Activated B cell treated with CpG ODN at 0.5 μM for 24 hours (primary cell): ENCODE data around the gene ARHGAP26. TPM values are rescaled to one million over a fixed set of nuclear protein-coding genes. Genes with fewer than 3 reads are reported as not detected.

Source experiments
- ATAC-seq: fragments of 200-7000 bp; cut with Tn5 transposase; one replicate; pipeline ENCODE4 v1.10.0; 2021; ENCODE audit warnings: low read depth, mild to moderate bottlenecking, moderate library complexity
- CTCF ChIA-PET: fragments of 350-600 bp; sonication (Branson Sonifier 250); formaldehyde crosslinking; loops from one replicate; lab custom pipeline; 2021; ENCODE audit warnings: antibody characterized with exemption; lab: Charles Lee
- POLR2A ChIA-PET: fragments of 350-600 bp; sonication (Branson Sonifier 250); formaldehyde crosslinking; loops from one replicate; lab custom pipeline; 2021; ENCODE audit warnings: antibody characterized with exemption; lab: Charles Lee
- DNase-seq: peaks from one replicate; pipeline ENCODE4 v3.0.0; 2022
- H3K27ac Mint-ChIP-seq: one replicate; pipeline ENCODE4 v1.8.0; 2020; ENCODE audit warnings: mixed read lengths
- H3K27me3 Mint-ChIP-seq: one replicate; pipeline ENCODE4 v1.8.0; 2021; ENCODE audit warnings: mixed read lengths
- H3K36me3 Mint-ChIP-seq: one replicate; pipeline ENCODE4 v1.8.0; 2021; ENCODE audit warnings: low read depth, mixed read lengths
- H3K4me1 Mint-ChIP-seq: one replicate; pipeline ENCODE4 v1.8.0; 2021; ENCODE audit warnings: mixed read lengths
- H3K4me3 Mint-ChIP-seq: one replicate; pipeline ENCODE4 v1.8.0; 2020; ENCODE audit warnings: mild to moderate bottlenecking, mixed read lengths
- H3K9me3 Mint-ChIP-seq: one replicate; pipeline ENCODE4 v1.8.0; 2020; ENCODE audit warnings: mixed read lengths
- CTCF ChIP-seq: fragments of 200-600 bp; IDR thresholded peaks from one replicate; pipeline ENCODE4 v1.8.0; 2022; ENCODE audit warnings: antibody characterized with exemption, mild to moderate bottlenecking
- intact Hi-C: fragments of 100-400 bp; cut with micrococcal nuclease; formaldehyde crosslinking; loops from one replicate; pipeline ENCODE4 v1.15.1; 2024
- total RNA-seq: library from RNA; stranded (reverse); gene quantifications from 2 replicates; pipeline ENCODE4 v1.2.3, GENCODE V29; 2022

ARHGAP26 gene
- total RNA-seq, 1 donor from 2014 or later, result 20.9 TPM

- Mint-ChIP-seq H3K4me3 (no peak overlapping the region), H3K36me3 (peaks cover 33% of the 10 kb centered on the region), H3K9me3 (no peaks in the 10 kb centered on the region), H3K27ac (no peak overlapping the region), H3K27me3 (no peaks in the 10 kb centered on the region), H3K4me1 (peaks cover 17% of the 10 kb centered on the region)
- TF ChIP-seq CTCF, result no peak
- POLR2A ChIA-PET, result no interaction called here
- intact Hi-C loops, result no loop called here
- ATAC-seq, result no peak
- CTCF ChIA-PET, result no interaction called here
- no peak for DNase-seq
Measured at GRCh38 chr5:143059355-143059754, 289.2 kb downstream of the ARHGAP26 start.

- POLR2A ChIA-PET, result interaction anchor here (0.6 kb wide), 1 partner anchor 19 kb away, joined by 3 read pairs; no protein-coding TSS in a partner anchor
- ATAC-seq, result no peak
- CTCF ChIA-PET, result no interaction called here
Measured at GRCh38 chr5:143059976-143060765, 290.0 kb downstream of the ARHGAP26 start.

GRCh38 chr5:143061161-143061945 is 291.2 kb downstream of the ARHGAP26 start:
- Mint-ChIP-seq H3K27ac (no peak overlapping the region), H3K4me1 (peaks cover 14% of the 10 kb centered on the region), H3K36me3 (peaks cover 18% of the 10 kb centered on the region), H3K27me3 (no peaks in the 10 kb centered on the region), H3K4me3 (no peak overlapping the region), H3K9me3 (no peaks in the 10 kb centered on the region)
- intact Hi-C loops, result no loop called here
- no peak for ATAC-seq
- ChIA-PET POLR2A (interaction anchor here (0.7 kb wide), 1 partner anchor 59 kb away, joined by 3 read pairs; no protein-coding TSS in a partner anchor), CTCF (no interaction called here)
- TF ChIP-seq CTCF, result no peak
- no peak for DNase-seq

More at GRCh38 chr5:143059976-143060765, 290.0 kb downstream of the ARHGAP26 start:
- Mint-ChIP-seq H3K4me1 (peaks cover 13% of the 10 kb centered on the region), H3K4me3 (no peak overlapping the region), H3K36me3 (peaks cover 29% of the 10 kb centered on the region), H3K27me3 (no peaks in the 10 kb centered on the region), H3K9me3 (no peaks in the 10 kb centered on the region), H3K27ac (no peak overlapping the region)
- no peak for TF ChIP-seq CTCF
- DNase-seq, result no peak
- intact Hi-C loops, result no loop called here

GRCh38 chr5:143062379-143062778 is 292.2 kb downstream of the ARHGAP26 start:
- no peaks in the 10 kb centered on the region for H3K27me3 Mint-ChIP-seq
- ATAC-seq (no peak), DNase-seq (no peak)
- no peak for TF ChIP-seq CTCF
- no peaks in the 10 kb centered on the region for H3K9me3 Mint-ChIP-seq
- peaks cover 11% of the 10 kb centered on the region for H3K36me3 Mint-ChIP-seq
- H3K4me1 Mint-ChIP-seq, result peaks cover 22% of the 10 kb centered on the region
- no peak overlapping the region for H3K4me3 Mint-ChIP-seq
- intact Hi-C loops, result no loop called here
- ChIA-PET CTCF (no interaction called here), POLR2A (no interaction called here)
- H3K27ac Mint-ChIP-seq, result no peak overlapping the region
